ENCODE measurements around the gene EIF4EBP2. TPM values are rescaled to one million over a fixed set of nuclear protein-coding genes. Genes with fewer than 3 reads are reported as not detected.

The EIF4EBP2 gene
- total and polyA plus RNA-seq, 2 of the 13 experiments (the other 11 are each of a cell fraction or from before 2014, with no cell fraction given) = 16.9 to 22.0 TPM

DNA sequence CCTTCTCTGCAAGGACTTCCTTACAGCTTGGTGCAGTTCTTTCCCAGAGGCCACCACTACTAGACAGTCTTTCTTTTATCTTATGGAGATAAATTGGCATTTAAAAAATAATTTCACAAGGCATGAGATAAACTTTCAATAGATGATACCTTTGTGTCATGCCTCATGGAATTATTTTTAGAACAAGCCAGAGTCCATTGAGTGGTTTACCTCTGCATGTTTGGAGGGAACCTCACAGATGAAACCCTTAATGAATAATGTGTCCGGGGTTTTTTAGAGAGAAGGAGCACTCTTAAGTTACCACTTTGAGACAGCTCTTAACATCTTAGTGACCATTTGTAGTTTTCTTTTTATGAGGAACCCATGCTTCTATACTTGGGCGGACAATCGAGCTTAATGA is 20.4 kb downstream of the EIF4EBP2 start (continued):
- no peak for TF ChIP-seq HNF1A (IDR thresholded peaks at IDR 0.05; ENCODE audit: low read depth)
- no peak for TF ChIP-seq HNF1A (CRISPR knock-in tag; IDR thresholded peaks at IDR 0.05; ENCODE audit: borderline replicate concordance)

DNA sequence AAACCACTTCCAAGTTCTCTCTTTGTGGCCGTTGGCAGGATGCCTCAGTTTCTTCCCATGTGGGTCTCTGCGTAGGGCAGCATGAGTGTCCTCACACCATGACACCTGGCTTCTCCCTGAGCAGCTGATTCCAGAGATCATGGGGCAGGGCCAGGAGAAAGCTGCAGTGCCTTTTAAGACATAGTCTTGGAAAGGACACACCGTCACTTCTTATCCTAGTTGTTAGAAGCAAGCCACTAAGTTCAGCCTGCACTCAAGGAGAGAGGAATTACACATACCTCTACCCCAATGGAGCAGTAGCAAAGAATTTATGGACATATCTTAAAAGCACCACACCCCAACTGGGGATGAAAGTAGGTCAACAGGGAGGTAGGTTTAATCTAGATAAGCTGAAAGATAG is 21.2 kb downstream of the EIF4EBP2 start:
- Histone ChIP-seq H3K9ac (ENCODE audit: insufficient read depth, low read depth, low read length) (no peak overlapping the region), H3K36me3 (replicated peaks in 1 of 2; ENCODE audit: control insufficient read depth in 1 of 2, insufficient read depth in 2 of 2, low read length in 2 of 2) (peaks cover 15 to 43% of the 10 kb centered on the region in 2 experiments), H3K27ac (ENCODE audit: extremely low read length, insufficient read depth, low read length) (no peak overlapping the region), H3K4me3 (replicated peaks in 1 of 3; ENCODE audit: insufficient read depth in 1 of 3, low read depth in 2 of 3, low read length in 3 of 3) (no peak overlapping the region), H3K79me2 (ENCODE audit: insufficient read depth, low read length) (no peaks in the 10 kb centered on the region), H3K9me3 (ENCODE audit: low read length) (no peaks in the 10 kb centered on the region), H3K4me2 (ENCODE audit: low read depth, low read length) (no peak overlapping the region), H3K27me3 (ENCODE audit: control insufficient read depth in 1 of 2, insufficient read depth in 2 of 2, low read length in 2 of 2) (no peaks in the 10 kb centered on the region), H3K4me1 (ENCODE audit: insufficient read depth, low read length) (peaks cover 10% of the 10 kb centered on the region), H4K20me1 (ENCODE audit: insufficient read depth, low read length) (no peaks in the 10 kb centered on the region), H2AFZ (ENCODE audit: low read length) (no peak overlapping the region)
- no peak for ATAC-seq
- in situ Hi-C loops (cut with HindIII; ENCODE audit: extremely low pct_ligation_motif_present, low pct_unique_long_range_greater_than_20kb) (no loop called here), intact Hi-C loops (cut with micrococcal nuclease; ENCODE audit: unreplicated experiment) (no loop called here)
- no TSS peak for BruUV-seq (replicated peaks)
- CTCF ChIA-PET (ENCODE audit: low intra/inter-chr PET ratio, low total read pairs) = no interaction called here
- DNase-seq (ENCODE audit: low spot score) = no peak
- no peak for FAIRE-seq
- TF ChIP-seq JUND (CRISPR knock-in tag; IDR thresholded peaks at IDR 0.05) = no peak
- TF ChIP-seq RBM22 (optimal IDR thresholded peaks at IDR 0.05; ENCODE audit: low read length) = peak; percentile 51
- no peak for TF ChIP-seq HMGXB4 (CRISPR knock-in tag; IDR thresholded peaks at IDR 0.05; ENCODE audit: borderline replicate concordance in 1 of 2, low read depth in 1 of 2)
- POLR2A ChIA-PET = interaction anchor here (1.1 to 1.2 kb wide), 2 partner anchors 13 to 21 kb away, joined by 3 to 4 read pairs; partner anchors contain the start of gene EIF4EBP2
- 100% methylated on average over 3 of the region's 3 CpGs for WGBS (ENCODE audit: low lambda C conversion rate)
